Keratinocyte (primary cell): ENCODE measurements around the gene SUSD5. TPM values are rescaled to one million over a fixed set of nuclear protein-coding genes. Genes with fewer than 3 reads are reported as not detected.

Experiments
- DNase-seq: peaks from one replicate; pipeline ENCODE4 v3.0.0-alpha.2; 2011; ENCODE audit warnings: low read depth, missing footprints, low spot score
- FAIRE-seq: peaks from 2 replicates; lab custom pipeline; 2011; peaks lifted over from hg19 to GRCh38; lab: Jason Lieb, UNC
- H2AFZ ChIP-seq: 2 replicates; pipeline ENCODE4 v1.6.0; 2012; ENCODE audit warnings: low read length, control low read depth, inconsistent platforms; ENCODE audit not compliant: control insufficient read depth
- H3K27ac ChIP-seq: 2 replicates; pipeline ENCODE4 v1.5.1; 2011; ENCODE audit warnings: low read length; ENCODE audit not compliant: control insufficient read depth, insufficient read depth
- H3K27me3 ChIP-seq: 3 replicates; pipeline ENCODE4 v1.6.0; 2011; ENCODE audit warnings: low read length; ENCODE audit not compliant: control insufficient read depth, insufficient read depth; ENCODE audit errors: extremely low read depth
- H3K36me3 ChIP-seq, 2 experiments: 2 replicates in 1 of 2; 3 replicates in 1 of 2; pipeline ENCODE4 v1.5.1; 2011; ENCODE audit warnings: low read length in 2 of 2, mild to moderate bottlenecking in 1 of 2; ENCODE audit not compliant: control insufficient read depth in 2 of 2, insufficient read depth in 2 of 2; ENCODE audit errors: extremely low read depth in 1 of 2
- H3K4me1 ChIP-seq: 3 replicates; pipeline ENCODE4 v1.5.1; 2011; ENCODE audit warnings: low read length; ENCODE audit not compliant: control insufficient read depth, insufficient read depth; ENCODE audit errors: extremely low read depth
- H3K4me2 ChIP-seq: 3 replicates; pipeline ENCODE4 v1.6.0; 2011; ENCODE audit warnings: low read depth, low read length; ENCODE audit not compliant: control insufficient read depth, insufficient read depth; ENCODE audit errors: extremely low read depth
- H3K4me3 ChIP-seq, 3 experiments: fragments of 200-600 bp in 1 of 3; sonication (generic) in 1 of 3; 2 replicates in 2 of 3; 3 replicates in 1 of 3; pipeline ENCODE4 v1.5.1; 2011 to 2016; ENCODE audit warnings: low read length in 3 of 3, mild to moderate bottlenecking in 3 of 3, control low read depth in 2 of 3, inconsistent platforms in 1 of 3, low read depth in 1 of 3, mixed read lengths in 1 of 3, mixed run types in 1 of 3, moderate library complexity in 1 of 3; ENCODE audit not compliant: control insufficient read depth in 2 of 3, insufficient read depth in 2 of 3; ENCODE audit errors: extremely low read depth in 1 of 3
- H3K79me2 ChIP-seq: 2 replicates; pipeline ENCODE4 v1.6.0; 2012; ENCODE audit warnings: low read length; ENCODE audit not compliant: control insufficient read depth, insufficient read depth
- H3K9ac ChIP-seq: 3 replicates; pipeline ENCODE4 v1.6.0; 2011; ENCODE audit warnings: low read length; ENCODE audit not compliant: control insufficient read depth, insufficient read depth; ENCODE audit errors: extremely low read depth
- H3K9me1 ChIP-seq: 3 replicates; pipeline ENCODE4 v1.6.0; 2011; ENCODE audit warnings: low read length; ENCODE audit not compliant: control insufficient read depth, insufficient read depth; ENCODE audit errors: extremely low read depth
- H3K9me3 ChIP-seq: 2 replicates; pipeline ENCODE4 v1.5.1; 2012; ENCODE audit warnings: low read depth, low read length; ENCODE audit not compliant: control insufficient read depth
- H4K20me1 ChIP-seq: 3 replicates; pipeline ENCODE4 v1.6.0; 2011; ENCODE audit warnings: low read length; ENCODE audit not compliant: control insufficient read depth, insufficient read depth; ENCODE audit errors: extremely low read depth
- EZH2 ChIP-seq: IDR thresholded peaks from one replicate; pipeline ENCODE4 v1.6.1; 2012; ENCODE audit warnings: inconsistent platforms, mild to moderate bottlenecking, low read length, moderate library complexity
- dilution Hi-C: fragments of 300-500 bp; cut with MboI; formaldehyde crosslinking; loops from one replicate; pipeline ENCODE4 v1.7.0; 2020; ENCODE audit warnings: low sequenced_read_pairs; ENCODE audit not compliant: extremely low pct_ligation_motif_present
- polyA plus RNA-seq, 5 experiments: library from polyadenylated mRNA; depleted of rRNA in 3 of 5; stranded (reverse) in 3 of 5; stranded (forward) in 1 of 5; unstranded in 1 of 5; fragments of >200 nt; gene quantifications; 1 replicate in 1 of 5; 2 replicates in 3 of 5; 3 replicates in 1 of 5; pipeline versions ENCODE4 v1.2.1 to v1.2.3, GENCODE V29; 2011 to 2012; ENCODE audit warnings: missing spikeins in 2 of 5, low read depth in 1 of 5, low replicate concordance in 1 of 5
- TF ChIP-seq, protein P1 (sequence below), 3 experiments: IDR thresholded peaks in 1 of 3; conservative IDR thresholded peaks in 1 of 3; optimal IDR thresholded peaks in 1 of 3; 2 replicates in 2 of 3; 3 replicates in 1 of 3; pipeline versions ENCODE3 to v1.5.1; 2011; ENCODE audit warnings: low read length in 3 of 3, mild to moderate bottlenecking in 3 of 3, moderate library complexity in 2 of 3, control low read depth in 1 of 3, inconsistent platforms in 1 of 3; ENCODE audit not compliant: insufficient read depth in 2 of 3; ENCODE audit errors: extremely low read depth in 1 of 3

SUSD5 gene
- polyA plus RNA-seq, 1 donor (not counting 4 experiments of a cell fraction or from before 2014, with no cell fraction given) = 0.05 TPM

DNA sequence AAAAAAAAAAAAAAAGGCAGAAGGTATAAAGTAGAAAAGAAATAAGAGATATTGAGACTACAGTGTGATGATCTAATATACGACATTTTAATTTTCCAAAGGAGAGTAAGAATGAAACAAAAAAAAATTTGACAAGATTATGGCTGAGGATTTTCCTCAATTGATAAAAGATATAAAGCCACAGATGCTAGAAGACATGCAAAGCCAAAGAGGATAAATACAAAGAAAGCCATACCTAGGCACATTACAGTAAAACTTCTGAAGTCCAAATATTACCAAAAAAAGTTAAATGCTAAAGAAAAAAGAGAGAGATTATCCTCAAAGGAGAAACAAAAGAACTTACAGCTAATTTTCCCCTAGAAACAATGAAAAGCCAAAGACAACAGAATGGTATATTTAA, 20.3 kb upstream of the SUSD5 start:
- Histone ChIP-seq H3K27ac (no peak overlapping the region), H3K36me3 (no peaks in the 10 kb centered on the region), H3K79me2 (no peaks in the 10 kb centered on the region), H4K20me1 (no peaks in the 10 kb centered on the region), H3K27me3 (peaks cover 5% of the 10 kb centered on the region), H3K9me1 (no peaks in the 10 kb centered on the region), H3K4me2 (no peak overlapping the region), H3K4me3 (no peak overlapping the region), H2AFZ (no peak overlapping the region), H3K9me3 (no peaks in the 10 kb centered on the region), H3K9ac (no peak overlapping the region), H3K4me1 (no peaks in the 10 kb centered on the region)
- TF ChIP-seq EZH2 = no peak
- TF ChIP-seq, protein P1, sequence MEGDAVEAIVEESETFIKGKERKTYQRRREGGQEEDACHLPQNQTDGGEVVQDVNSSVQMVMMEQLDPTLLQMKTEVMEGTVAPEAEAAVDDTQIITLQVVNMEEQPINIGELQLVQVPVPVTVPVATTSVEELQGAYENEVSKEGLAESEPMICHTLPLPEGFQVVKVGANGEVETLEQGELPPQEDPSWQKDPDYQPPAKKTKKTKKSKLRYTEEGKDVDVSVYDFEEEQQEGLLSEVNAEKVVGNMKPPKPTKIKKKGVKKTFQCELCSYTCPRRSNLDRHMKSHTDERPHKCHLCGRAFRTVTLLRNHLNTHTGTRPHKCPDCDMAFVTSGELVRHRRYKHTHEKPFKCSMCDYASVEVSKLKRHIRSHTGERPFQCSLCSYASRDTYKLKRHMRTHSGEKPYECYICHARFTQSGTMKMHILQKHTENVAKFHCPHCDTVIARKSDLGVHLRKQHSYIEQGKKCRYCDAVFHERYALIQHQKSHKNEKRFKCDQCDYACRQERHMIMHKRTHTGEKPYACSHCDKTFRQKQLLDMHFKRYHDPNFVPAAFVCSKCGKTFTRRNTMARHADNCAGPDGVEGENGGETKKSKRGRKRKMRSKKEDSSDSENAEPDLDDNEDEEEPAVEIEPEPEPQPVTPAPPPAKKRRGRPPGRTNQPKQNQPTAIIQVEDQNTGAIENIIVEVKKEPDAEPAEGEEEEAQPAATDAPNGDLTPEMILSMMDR (optimal IDR thresholded peaks at IDR 0.05 in 1 of 3, IDR thresholded peaks at IDR 0.05 in 1 of 3, conservative IDR thresholded peaks at IDR 0.05 in 1 of 3; ENCODE audit: extremely low read depth in 1 of 3, insufficient read depth in 2 of 3, low read length in 3 of 3) = no peak
- dilution Hi-C loops = no loop called here
- no peak for FAIRE-seq
- no peak for DNase-seq

- H3K9ac ChIP-seq = no peak overlapping the region
- dilution Hi-C loops = no loop called here
- no peaks in the 10 kb centered on the region for H3K9me1 ChIP-seq
- H4K20me1 ChIP-seq = no peaks in the 10 kb centered on the region
- H3K27me3 ChIP-seq = peaks cover 5% of the 10 kb centered on the region
- no peaks in the 10 kb centered on the region for H3K79me2 ChIP-seq
- no peak overlapping the region for H3K27ac ChIP-seq
- H3K4me3 ChIP-seq = no peak overlapping the region
- H3K4me1 ChIP-seq = no peaks in the 10 kb centered on the region
- no peak overlapping the region for H3K4me2 ChIP-seq
- DNase-seq = no peak
- TF ChIP-seq, protein P1 (optimal IDR thresholded peaks at IDR 0.05 in 1 of 3, IDR thresholded peaks at IDR 0.05 in 1 of 3, conservative IDR thresholded peaks at IDR 0.05 in 1 of 3; ENCODE audit: extremely low read depth in 1 of 3, insufficient read depth in 2 of 3, low read length in 3 of 3) = no peak
- TF ChIP-seq EZH2 = no peak
- H2AFZ ChIP-seq = no peak overlapping the region
- H3K9me3 ChIP-seq = no peaks in the 10 kb centered on the region
- no peak for FAIRE-seq
- no peaks in the 10 kb centered on the region for H3K36me3 ChIP-seq
These were observed 18.8 kb upstream of the SUSD5 start for GRCh38 chr3:33237439-33237838.
